COLO668 (cell line): ENCODE results near the gene MBD4.

Experiments used
- DNase-seq: peaks from one replicate; lab custom pipeline; 2025; ENCODE audit not compliant: unreplicated experiment; lab: John Stamatoyannopoulos, UW

Gene MBD4

DNA sequence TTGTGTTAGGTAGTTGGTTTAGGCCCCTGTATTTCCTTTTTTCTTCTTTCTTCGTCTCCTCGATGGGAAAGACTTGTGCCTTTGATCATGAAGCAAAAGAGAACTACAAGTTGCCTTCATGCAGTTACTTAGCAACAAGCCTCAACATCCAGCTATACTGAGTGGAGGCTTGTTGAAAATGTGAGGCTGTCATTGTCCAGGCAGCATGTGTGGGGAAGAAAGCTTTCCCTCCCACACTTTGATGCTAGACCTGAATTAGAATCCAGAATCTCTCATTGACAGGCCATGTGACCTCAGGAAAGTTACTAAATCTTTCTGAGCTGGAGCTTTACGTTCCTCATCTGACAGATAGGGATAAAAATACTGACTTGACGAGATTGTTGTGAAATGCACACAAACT, 24.0 kb upstream of the MBD4 start:
- DNase-seq: no peak

DNA sequence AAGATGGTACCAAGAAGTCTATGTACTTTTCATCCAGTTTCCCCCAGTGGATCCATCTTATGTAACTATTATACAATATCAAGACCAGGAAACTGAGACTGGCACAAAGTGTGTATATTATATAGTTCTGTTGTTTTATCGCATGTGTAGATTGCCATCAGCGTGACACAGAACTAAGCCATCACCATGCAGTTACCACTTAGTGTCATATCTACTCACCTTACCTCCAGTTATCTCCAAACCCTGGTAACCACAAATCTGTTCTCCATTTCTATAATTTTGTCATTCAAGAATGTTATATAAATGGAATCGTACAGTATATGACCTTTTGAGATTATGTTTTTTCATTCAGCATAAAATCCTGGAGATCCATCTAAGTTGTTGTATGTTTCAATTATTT, 23.3 kb upstream of the MBD4 start:
- DNase-seq: no peak

DNA sequence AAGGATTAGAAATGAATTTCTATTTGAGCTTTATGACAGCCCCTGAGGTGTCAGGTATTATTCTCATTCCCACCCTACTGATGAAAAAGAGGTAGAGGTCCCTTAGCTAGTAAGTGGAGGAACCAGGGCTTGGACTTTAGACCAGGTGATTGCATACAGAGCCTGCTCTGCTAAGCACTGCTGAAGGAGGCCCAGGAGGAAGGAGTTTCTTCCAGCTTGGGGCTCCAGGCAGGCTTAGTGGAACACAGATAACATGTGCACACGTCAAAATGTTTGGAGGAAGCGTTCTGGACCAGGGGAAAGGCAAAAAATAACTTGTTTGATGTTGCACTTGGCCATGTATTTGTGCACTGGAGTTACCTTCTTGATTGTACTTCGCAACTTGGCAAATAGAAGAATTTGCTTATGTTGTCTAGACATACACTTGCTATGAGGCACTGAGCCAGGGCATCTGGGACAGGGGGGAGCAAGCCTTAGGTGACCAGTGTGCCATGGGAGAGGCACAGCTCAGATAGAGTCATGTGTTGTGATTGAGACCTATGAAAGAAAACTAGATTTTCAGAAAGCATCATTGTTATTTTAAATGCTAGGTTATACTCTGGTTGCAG, 22.7 kb upstream of the MBD4 start:
- DNase-seq: no peak

DNA sequence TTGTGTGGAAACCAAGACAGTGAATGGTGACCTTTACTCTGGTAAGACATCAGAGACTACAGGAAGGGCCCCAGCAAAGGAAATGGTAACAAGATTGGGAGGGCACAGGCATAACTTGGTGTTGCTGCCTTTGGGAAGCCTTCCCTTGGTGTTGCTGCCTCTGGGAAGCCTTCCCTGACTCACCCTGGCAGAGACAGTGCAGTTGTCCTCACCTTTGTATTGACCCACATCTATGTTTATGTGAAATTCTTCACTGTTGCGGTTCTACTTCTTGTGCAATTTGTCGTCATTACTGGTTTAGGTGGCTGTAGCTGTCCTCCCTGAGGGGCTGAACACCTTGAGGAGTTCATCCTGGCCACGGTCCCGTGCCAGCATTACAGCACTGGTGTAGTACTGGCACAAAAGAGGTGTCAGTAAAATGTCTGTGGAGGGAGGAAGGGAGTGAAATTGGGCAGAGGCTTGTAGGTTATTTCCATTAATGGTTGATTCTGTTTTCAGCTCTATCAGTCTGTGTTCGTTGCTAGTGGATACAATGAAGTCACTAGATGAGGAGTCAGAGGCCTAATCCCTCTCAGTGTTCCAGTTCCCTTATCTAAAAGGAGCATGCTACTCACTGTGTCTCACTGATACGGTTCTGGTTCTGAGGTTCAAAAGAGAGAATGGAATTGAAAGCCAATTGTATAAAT, 21.9 kb upstream of the MBD4 start:
- DNase-seq: no peak

DNA sequence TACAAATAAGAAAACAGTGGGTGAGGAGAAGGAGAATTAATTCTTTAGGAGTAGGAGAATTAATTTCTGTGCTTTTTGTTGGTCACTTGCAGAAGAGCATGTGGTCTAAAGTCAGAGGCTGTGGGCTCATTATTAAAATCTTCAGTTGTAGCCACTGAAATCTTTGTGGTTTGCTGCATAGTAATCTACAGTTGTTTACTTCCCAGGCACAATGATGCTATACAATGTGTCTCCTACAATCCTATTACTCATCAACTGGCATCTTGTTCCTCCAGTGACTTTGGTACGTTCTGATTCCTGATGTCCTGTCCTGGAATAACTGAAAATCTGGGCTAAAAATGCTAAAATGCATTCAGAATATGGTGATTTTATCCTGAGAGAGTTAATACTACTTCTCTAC, 21.3 kb upstream of the MBD4 start:
- no peak for DNase-seq

DNA sequence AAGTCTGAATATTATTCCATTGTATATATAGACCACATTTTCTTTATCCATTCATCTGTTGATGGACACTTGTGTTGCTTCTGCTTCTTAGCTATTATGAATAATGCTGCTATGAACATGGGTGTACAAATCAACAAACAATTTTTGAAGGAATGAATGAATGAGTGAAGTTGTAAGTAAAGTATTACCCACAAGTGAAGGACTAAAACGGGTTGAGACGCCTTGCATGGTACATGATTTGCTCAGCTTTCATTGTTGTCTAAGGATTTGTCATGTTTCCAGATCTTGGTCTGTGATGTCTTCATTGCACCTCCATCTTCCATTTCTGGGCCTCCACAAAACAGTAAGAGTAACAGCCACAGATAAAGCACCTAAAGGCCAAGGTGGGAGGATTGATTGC, 20.8 kb upstream of the MBD4 start:
- no peak for DNase-seq

DNA sequence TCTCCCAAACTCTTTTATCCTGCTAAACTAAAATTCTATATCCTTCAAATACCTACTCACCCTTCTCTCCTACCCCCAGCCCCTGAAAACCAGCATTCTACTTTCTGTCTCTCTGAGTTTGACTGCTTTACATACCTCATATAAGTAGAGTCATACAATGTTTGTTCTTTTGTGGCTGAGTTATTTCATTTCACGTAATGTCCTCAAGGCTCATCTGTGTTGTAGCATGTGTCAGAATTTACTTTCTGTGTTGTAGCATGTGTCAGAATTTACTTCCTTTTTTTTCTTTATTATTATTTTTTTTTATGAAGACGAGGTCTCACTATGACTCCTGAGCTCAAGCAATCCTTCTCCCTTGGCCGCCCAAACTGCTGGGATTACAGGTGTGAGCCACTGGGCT, 20.4 kb upstream of the MBD4 start:
- DNase-seq: no peak

DNA sequence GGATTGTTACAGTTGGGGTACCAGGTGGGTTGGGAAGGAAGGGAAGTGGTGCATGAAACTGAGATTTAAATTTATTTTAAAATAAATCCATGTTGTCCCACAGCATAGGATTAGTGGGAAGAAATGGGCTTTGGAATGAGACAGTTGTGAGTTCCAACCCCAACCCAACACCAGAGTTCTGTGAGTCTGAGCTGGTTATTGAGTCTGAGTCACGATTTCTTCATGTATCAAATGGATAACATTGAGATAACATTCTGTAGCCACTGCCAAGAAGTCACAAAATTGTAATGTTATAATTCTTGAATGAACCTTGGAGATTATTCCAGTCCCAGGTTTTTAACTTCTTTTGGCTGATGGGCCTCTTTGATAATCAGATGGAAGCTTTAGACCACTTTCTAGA, 14.0 kb upstream of the MBD4 start:
- no peak for DNase-seq

DNA sequence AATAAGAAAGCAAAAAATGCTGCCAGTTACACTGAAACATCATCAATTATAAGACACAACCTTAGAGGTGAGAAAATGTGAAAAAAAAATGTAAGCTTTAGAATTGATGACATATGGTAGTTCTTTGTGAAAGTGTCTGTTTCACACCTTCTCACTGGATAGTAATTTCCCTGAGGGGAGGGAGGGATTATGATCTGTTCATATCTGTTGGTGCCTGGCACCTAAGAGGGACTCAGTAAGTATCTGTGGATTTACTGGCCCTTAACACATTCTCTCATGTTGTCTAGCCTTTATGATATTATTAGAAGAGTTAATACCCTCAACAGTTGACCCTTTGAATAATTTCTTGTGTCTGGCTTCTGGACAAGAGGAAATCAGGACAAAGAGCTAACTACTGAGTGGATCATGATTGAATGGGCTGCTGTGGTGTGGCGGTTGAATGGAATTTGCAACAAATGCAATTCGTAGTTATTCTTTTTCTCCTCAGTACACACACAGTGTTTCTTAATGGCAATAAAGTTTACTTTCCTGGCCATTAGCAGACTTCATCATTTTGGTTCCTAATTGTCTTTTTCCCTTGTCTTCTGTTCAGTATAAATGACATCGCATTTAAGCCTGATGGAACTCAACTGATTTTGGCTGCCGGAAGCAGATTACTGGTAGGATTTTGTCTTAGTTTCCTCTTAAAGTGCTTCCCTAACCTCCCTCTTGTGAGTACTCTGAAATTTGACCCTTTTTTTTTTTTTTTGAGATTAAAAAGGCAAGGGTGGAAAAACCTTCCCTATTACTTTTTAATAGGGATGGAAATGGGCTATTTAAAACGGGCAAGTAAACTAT, 9.7 kb upstream of the MBD4 start:
- no peak for DNase-seq

DNA sequence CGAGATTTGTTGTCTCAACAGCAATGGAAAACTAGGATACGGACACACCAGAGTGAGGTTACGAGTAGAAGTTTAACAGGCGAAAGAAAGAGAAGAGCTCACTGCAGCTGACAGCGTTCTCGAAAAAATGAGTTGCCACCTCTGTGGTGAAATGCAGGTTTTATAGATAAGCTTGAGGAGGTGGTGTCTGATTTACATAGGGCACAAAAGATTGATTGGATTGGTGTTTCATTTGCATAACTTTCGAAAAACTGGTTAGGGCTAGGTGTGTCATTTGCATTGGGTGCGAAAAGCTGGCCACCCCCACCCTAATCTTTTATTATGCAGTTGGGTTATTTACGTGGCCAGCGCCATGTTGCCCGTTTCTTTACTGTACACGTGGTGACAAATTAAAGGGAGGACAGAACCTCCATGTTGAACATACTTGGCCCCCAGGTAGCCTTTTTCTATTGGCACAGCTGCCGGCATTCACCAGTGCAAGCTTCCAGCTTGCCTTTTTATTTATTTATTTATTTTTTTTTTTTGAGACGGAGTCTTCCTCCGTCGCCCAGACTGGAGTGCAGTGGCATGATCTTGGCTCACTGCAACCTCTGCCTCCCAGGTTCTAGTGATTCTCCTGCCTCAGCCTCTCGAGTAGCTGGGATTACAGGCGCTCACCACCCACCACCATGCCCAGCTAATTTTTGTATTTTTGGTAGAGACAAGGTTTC, 8.6 kb upstream of the MBD4 start:
- no peak for DNase-seq

DNA sequence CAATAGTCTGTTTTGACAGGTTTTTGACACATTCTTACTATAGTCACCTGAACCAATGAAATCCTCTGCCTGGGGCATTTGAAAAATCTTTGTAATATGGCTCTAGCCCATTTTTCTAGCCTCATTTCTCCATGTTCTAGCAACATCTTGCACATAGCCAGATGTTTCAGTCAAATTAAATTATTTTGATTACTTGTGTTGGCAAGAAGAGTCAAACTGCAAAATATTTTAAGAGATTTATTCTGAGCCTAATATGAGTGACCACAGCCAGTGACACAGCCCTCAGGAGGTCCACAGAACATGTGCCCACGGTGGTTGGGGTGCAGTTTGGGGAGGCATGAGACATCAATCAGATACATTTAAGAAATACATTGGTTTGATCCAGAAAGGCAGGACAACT, 7.2 kb upstream of the MBD4 start:
- no peak for DNase-seq

DNA sequence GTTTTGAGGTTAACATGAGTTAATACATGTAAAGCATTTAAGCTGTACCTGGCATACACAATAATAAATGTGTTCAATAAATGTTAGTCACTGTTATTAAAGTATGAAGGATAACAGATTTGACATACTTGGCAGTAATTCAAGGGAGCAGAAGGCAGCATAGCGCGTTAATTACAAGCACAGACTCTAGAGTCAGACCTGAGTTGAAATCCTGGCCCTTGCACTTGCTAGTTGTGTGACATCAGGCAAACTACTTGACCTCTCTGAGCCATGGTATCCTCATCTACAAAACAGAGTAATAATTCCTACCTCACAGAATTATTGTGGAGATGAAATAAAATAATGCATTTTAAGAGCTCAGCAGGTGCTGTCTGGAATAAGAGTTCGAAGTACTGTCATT, 5.7 kb upstream of the MBD4 start:
- no peak for DNase-seq

DNA sequence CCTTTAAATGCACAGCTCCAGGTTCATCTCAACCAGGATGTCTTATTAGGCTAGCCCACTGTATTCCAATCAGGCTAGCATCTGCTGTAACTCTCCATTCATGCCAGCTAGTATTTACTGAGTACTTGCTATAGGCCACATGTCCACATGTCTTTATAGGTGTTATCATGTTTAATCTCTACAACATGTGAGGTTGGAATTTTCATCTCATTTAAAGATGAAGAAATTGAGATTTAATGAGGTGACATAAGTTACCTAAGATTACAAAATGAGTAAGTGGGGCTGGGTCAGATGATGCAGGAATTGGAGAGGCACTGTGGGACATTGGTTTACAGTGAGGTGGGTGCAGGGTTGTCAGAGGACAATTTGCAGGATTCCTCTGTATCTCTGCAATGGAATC, 3.2 kb upstream of the MBD4 start:
- no peak for DNase-seq

DNA sequence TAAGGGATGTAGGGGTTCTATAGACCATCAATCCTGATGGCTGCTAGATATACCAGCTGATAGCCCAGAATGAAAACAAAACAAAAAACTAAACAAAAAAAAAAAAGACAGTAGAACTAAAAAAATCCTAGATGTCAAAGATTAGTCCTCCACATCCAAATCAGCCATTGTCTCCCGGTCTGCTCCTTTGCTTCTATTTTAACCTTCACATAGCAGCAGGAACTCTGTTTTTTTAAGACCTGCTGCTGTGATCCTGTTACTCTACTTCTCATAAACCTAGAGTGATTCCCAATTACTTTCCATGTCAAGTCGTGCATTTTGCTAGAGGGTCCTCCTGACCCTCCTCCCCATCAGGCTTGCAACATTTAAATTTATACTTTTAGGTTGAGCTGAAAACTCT, 2.7 kb upstream of the MBD4 start:
- DNase-seq: no peak

DNA sequence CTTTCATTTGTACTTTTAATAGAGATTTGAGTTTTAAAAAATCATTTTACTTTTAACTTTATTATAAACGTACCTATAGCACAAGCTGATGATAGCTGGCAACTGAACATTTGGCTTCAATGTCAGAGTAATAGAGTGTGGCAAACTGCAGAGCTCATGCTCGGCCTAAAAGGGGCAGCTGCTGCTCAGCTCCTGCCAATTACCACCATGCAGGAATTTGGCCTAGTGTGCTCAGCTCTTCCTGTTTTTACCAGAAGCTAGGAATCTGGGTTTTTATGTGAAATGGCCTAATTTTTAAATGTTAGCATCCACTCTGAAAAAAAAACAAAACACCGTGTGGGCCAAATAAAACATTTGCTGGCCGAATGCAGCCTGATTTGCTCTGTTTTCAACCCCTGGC, 2.0 kb upstream of the MBD4 start:
- DNase-seq: no peak

DNA sequence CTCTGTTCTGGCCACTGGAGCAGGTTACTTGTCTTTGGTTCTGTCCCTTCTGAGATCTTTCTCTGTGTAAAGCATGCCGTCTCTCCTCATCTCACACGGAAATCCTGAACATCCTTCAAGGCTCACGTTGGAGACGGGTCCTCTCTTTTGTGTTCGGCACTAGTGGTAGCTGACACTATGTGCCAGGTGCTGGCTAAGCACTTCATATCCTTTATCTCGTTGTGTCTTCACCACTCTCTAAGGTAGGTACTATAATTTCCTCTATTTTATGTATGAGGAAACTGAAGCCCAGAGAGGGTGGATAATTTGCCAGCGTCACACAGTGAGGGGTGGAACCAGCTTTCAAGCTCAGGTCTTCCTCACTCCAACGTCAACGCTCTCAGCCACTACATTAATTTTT, 1.5 kb upstream of the MBD4 start:
- DNase-seq: no peak

DNA sequence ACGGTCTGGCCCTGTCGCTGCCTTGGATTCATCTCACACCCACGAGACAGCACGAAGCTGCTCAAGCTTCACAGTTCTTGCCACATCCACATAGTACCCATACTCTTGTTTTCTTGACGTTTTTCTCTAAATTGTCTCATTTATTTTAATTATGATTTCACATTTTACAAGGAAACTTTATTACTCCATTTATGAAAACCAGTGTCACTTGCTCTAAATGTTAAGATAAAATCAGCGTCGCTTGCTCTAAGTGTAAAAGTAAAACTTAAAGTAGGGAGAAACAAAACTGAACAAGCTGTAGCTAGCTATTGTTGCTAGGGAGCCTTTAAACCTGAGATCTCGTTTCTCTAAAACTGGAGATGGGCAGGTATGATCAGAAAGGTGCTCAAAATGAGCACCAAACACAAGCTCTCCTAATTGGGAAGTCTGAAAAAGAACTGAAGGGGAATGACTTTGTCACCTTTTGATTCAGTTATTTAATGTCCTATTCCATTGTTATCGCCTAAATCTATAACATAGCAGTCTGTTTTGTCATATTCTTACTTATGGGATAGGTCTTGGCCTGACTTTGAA, 956 bp upstream of the MBD4 start:
- DNase-seq: no peak

DNA sequence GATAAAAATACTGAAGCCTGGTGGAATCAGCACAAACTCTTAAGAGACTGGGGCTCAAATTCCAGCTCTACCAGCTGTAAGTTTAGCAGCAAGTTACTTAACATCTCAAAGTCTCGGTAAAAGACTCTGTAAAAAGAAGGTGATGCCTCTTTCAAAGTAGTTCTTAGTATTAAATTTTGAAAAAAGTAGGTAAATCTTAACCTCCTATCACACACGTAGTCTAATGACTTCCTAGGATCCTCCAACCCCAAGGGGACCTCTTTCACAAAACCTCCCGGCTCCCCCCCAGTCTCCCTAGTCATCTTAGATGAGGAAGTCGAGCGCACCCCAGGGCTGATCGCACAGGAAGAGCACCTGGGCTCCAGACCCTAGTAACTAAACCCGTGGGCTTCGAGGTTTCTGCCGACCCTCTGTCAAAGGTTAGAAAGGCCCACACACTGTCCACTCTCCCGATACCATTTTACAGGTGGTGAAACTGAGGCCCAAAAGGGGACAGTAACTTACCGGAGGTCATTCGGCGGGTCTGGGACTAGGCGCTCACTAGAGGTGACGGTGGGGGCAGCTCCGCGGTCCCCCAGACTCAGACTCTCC, 427 bp downstream of the MBD4 start:
- peak; percentile 17 for DNase-seq

DNA sequence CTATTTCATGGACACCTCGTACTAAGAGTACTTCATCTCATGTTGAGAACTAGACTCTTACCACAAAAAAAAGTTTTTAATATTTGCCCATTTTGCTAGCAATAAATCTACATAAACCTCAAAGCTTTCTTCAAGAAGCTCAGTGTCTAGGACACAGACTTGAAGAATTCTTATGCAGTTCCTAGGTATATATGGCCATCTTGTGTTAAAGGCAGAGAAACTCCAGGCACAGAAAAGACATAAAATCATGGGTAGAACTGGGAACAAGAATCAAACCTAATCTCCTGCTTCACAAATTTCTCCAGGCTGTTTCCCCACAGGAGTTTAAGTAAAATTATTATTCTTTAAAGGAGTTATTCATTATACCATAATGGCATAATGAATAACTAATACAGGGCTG, 4.4 kb downstream of the MBD4 start:
- no peak for DNase-seq

DNA sequence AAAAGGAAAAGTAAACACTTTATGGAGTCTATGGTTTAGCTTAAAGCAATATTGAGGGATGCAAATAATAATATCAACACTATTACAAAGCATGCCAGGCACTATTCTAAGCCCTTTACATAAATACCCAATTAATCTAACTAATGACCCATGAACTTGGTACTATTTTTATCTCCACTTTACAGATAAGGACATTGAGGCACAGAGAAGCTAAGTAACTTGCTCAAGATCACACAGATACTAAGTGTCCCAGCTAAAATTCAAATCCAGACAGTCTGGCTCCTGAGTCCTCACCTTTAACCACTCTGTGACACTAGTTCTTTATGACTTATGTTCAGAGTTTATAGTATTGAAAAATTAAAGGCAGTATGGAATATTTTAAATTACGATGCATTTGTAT, 5.6 kb downstream of the MBD4 start:
- DNase-seq: no peak

DNA sequence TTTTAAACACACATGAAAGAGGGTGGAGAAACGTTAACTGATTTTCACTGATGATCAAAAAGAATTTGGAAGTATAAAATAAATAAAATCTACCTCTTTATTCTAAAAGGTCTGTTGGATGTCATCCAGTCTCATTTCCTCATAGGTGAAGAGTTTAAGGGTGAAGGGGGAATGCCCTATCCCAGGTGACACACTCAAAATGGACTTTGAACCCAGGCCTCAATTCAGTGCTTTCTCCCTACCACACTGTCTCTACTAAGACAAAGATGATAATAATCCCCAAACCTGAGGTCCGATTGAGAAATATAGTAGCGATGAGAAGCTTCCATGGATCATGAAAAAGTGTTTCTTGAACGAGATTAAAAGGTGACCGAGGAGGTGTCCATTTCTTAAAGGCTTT, 6.2 kb downstream of the MBD4 start:
- DNase-seq: no peak
